Activated CD4-positive, alpha-beta T cell treated with anti-CD3 and anti-CD28 coated beads for 4 hours (primary cell): Measurements from ENCODE around the gene SDK1.
"Not testable (repeated sequence)": the region's sequence is repeated elsewhere in the genome, so short reads cannot be mapped to it uniquely, and the experiment has no call there.

Experiments
- DNase-seq, 2 donors: peaks; one replicate each; pipeline ENCODE4 v3.0.0-alpha.2; 2020

The SDK1 gene

GRCh38 chr7:4245135-4245865, 944.2 kb downstream of the SDK1 start:
- no peak for DNase-seq

- no peak for DNase-seq
Observed at GRCh38 chr7:4245866-4246470, 944.9 kb downstream of the SDK1 start.

GRCh38 chr7:4246536-4246935, 945.5 kb downstream of the SDK1 start:
- no peak for DNase-seq

- DNase-seq = no peak
Observed at GRCh38 chr7:4247106-4247876, 946.2 kb downstream of the SDK1 start.

- no peak for DNase-seq
Observed at GRCh38 chr7:4248295-4248694, 947.2 kb downstream of the SDK1 start.

GRCh38 chr7:4249241-4249640, 948.2 kb downstream of the SDK1 start:
- no peak for DNase-seq

- no peak for DNase-seq
Observed at GRCh38 chr7:4255336-4255735, 954.3 kb downstream of the SDK1 start.

GRCh38 chr7:4256286-4256685, 955.2 kb downstream of the SDK1 start:
- DNase-seq = no peak

GRCh38 chr7:4257146-4258111, 956.4 kb downstream of the SDK1 start:
- DNase-seq = no peak

- DNase-seq = not testable (repeated sequence)
Observed at GRCh38 chr7:4260116-4260515, 959.1 kb downstream of the SDK1 start.

- DNase-seq = no peak
Observed at GRCh38 chr7:4260867-4261600, 960.0 kb downstream of the SDK1 start.

- no peak for DNase-seq
Observed at GRCh38 chr7:4261601-4261960, 960.5 kb downstream of the SDK1 start.

GRCh38 chr7:4264206-4264605, 963.2 kb downstream of the SDK1 start:
- DNase-seq = not testable (repeated sequence)

- DNase-seq = no peak
Observed at GRCh38 chr7:4265066-4265465, 964.0 kb downstream of the SDK1 start.

GRCh38 chr7:4265676-4266075, 964.6 kb downstream of the SDK1 start:
- DNase-seq = no peak

GRCh38 chr7:4266270-4267040, 965.4 kb downstream of the SDK1 start:
- DNase-seq = no peak

GRCh38 chr7:4267341-4268039, 966.4 kb downstream of the SDK1 start:
- DNase-seq = no peak

- DNase-seq = no peak
Observed at GRCh38 chr7:4268040-4268965, 967.3 kb downstream of the SDK1 start.

GRCh38 chr7:4269086-4269485, 968.0 kb downstream of the SDK1 start:
- DNase-seq = no peak

GRCh38 chr7:4269746-4270145, 968.7 kb downstream of the SDK1 start:
- DNase-seq = no peak
